SH-SY5Y (cell line): ENCODE results near the gene FNBP1.

ENCODE experiments used
- GATA2 ChIP-seq: IDR thresholded peaks from 2 replicates; pipeline ENCODE4 v1.6.1; 2011; ENCODE audit warnings: mild to moderate bottlenecking, low read depth, low read length
- GATA3 ChIP-seq: IDR thresholded peaks from 2 replicates; pipeline ENCODE4 v1.6.1; 2011; ENCODE audit warnings: low read depth, mild to moderate bottlenecking, low read length, moderate library complexity

DNA sequence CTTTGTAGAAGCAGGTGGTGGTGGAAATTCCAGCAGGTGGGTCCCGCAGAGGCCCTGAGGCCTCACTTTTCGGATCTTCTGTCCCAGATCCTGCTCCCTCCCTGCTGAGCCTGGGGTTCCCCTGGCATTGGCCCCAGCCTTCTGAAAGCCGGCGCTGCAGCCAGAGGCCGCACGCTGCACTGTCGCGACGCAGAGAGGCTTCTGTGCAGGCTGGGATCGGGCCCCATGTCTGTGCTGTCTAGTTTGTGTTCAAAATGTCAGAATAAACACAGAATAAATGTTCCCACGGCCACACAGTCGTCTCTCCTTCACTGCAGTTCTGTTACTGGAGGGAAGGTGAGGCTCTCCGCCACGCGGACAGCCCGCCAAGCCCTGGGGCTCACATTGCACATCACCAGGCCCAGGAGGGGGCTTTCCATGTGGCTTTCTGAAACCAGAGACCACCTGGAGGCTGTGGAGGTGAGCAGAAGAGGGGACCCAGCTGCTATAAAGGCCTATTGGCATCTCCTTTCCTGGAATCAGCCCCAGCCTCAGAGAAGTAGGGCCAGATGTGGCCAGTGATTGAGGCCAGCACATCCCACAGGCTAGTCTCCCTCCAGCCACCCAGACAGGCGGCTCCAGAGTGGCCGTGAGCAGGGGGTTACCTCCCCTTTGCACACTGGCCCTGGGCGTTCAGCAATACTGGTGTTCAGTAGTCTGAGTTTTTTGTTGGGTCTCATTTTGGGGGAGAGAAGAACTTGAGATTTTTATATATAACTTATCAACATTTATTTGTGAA lies 161.3 kb downstream of the FNBP1 start:
- TF ChIP-seq GATA3 (no peak), GATA2 (no peak)
